DMS79 treated with DMSO at 0.1 percent for 48 hours (cell line): Measurements from ENCODE around the gene RAB44.
"Not testable (repeated sequence)": the region's sequence is repeated elsewhere in the genome, so short reads cannot be mapped to it uniquely, and the experiment has no call there.

Source experiments
- DNase-seq: peaks from one replicate; lab custom pipeline; 2025; lab: John Stamatoyannopoulos, UW

Gene RAB44

DNA sequence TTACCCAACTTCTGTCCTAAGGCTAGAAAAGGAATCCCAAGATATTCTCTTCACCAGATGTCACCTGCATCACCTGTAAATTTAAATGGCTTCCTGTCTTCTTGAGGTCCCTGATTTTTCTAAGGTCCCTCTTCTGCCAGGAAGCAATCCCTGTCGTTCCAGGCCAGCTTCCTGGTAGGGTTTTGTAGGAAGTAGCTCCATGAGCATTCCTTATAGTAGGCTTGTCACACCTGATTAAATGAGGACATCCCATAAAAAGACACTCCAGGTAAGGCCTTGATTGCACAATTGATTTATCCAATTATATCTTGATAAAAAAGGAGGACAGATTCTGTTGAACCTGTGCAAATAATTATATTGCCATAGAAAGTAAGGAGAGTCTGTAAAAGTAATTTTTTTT is 8.7 kb downstream of the RAB44 start:
- no peak for DNase-seq

GRCh38 chr6:36712816-36713215 is 15.2 kb downstream of the RAB44 start:
- DNase-seq, result no peak

DNA sequence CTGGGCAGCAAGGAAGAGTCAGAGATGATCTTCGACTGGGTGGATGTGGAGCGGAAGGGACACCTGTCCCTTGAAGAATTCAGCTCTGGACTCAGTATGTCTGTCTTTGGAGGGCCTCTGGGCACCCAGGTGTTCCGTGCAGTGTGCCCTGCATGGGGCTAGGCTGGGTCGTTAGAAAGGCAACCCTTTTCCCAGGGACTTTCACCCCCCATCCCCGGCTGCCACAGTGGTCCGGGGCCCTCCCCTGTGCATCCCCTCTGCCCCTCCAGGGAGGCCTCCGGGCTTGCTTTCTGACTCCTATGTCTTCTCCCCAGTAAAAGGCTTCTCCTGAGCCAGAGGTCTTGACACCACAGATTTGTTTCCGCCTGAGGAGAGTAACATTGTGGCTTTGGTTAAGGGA is 16.2 kb downstream of the RAB44 start:
- DNase-seq, result no peak

DNA sequence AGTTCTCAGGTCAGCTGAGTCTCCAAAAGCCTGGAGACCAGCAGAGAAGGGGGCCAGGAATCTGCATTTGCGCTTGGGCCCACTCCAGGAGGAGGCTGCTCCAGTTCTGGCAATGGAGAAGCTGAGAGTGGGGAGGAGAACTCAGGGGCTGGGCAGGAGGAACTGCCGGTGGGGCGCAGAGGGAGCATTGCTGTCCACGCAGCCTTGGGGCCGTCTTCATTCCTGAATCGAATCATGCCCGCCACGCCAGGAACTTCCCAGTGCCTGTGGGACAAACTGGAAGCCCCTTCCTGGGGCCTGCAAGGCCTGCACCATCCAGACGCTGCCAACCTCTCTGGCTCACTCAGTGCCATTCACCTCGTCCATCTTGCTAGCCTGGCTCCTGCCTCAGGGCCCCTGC is 16.9 kb downstream of the RAB44 start:
- no peak for DNase-seq

- DNase-seq, result no peak
Observed at GRCh38 chr6:36715469-36715868, 17.8 kb downstream of the RAB44 start.

DNA sequence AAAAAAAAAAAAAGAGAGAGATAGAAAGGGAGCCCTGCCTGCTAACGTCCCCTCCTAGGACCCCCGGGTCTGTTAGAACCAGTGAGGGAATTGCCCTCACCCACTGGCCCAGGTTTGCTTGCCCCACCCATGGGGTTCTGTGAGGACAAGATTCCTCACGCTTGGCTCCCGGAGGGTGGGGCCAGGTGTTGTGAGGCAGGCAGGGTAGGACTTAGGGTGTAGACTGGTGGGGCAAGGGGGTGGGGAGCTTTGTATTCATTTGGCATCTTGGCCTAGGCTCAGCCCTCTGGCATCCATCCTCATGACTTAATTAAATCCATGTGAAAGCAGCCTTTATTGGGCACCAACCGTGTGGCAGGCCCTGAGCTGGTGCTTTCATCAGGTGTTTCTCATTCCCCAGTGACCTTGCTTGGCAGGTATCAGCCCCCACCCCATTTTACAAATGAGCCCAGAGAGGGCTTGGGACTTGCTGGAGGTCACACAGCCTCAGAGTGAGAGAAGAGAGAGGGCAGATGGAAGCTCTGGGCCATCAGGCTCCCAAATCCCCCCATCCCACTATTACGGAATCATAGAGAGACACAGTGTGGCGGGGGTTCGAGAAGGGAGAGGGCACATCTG is 19.0 kb downstream of the RAB44 start:
- DNase-seq, result no peak

DNA sequence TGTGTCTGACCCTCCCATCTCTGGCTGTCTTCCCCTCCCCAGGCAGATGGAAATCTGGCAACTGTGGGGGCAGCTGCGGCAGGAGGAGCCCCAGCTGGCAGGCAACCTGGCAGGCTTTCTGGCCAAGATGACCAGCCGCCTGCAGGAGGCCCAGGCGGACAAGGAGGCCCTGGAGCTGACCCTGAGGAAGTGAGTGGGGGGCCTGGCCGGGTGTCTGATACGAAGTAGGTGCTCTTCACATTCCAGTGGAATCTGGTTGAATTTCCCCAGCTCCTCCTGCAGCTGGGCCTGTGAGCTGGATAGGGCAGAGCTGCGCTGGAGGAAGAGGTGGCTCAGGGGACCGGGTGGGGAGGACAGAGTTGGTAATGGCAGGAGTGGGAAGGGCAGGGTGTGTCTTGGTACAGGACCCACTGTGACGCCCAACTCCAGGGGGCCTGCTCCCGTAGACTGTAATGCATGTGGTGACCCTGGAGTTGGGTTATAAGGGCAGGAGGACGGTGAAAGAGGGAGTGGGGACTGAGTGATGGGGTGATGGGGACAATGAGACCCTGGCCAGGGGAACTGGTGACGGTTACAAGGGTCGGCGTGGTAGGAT is 19.7 kb downstream of the RAB44 start:
- no peak for DNase-seq

DNA sequence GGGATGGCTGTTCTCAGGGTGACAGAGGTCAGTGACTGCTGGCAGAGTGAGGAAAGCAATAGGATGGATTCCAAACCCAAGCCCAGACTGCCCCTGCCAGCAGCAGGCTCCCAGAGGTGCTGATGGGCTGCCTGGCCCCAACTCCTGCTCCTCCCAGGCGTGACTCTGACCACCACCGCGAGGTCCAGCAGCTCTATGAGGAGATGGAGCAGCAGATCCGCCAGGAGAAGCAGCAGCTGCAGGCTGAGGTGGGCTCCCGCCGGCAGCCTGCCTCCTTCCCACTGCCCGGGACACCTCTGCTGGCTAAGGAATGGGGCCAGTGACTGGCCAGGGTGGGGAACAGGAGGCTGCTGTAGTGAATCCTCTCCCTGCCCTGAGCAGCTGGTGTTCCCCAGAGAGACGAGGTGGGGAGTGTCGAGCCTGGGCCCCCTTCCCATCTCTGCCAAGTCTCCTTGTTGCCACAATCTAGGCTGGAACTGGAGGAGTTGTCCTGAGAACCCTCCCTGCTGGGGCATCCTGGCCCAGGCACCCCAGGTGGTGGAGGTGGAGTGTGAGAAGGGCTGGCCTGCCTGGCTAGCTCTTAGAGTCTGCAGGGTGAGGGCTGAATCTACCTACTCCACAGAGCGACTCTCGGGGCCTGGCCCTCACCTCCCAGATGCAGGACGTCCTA is 20.4 kb downstream of the RAB44 start:
- DNase-seq, result no peak

DNA sequence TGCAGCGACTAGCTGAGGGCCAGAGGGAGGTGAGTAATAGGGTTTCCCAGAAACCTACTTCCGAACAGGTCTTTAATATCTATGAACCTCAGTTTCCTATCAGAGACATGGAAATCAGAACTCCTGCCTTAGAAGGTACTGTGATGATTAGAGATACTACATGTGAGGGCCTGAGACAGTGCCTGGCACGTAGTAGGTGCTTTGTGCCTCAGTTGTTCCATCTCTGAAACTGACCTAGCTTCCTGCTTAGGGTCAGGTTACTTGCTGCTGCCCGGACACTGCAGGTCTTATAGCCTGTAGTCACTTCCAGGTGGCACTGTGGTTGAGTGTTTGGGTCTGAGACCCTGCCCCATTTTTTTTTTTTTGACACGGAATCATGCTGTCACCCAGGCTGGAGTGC is 20.9 kb downstream of the RAB44 start:
- no peak for DNase-seq

DNA sequence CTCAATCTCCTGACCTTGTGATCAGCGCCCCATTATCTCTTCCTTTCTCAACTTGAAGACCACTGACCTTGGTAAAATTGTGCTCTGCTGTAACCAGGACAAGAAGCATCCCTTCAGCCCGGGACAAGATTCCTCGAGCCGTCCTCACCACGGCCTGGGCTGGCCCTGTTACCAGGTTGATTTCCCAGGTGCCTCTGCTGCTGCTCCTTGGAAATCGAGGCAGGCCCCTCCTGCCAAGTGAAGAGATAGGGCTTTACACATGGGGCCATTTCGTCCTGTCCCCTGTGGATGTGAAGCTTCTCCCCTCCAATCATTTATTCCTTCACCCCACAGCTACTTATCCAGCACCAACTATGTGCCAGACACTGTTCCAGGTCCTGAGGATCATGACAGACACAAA is 21.5 kb downstream of the RAB44 start:
- no peak for DNase-seq

DNA sequence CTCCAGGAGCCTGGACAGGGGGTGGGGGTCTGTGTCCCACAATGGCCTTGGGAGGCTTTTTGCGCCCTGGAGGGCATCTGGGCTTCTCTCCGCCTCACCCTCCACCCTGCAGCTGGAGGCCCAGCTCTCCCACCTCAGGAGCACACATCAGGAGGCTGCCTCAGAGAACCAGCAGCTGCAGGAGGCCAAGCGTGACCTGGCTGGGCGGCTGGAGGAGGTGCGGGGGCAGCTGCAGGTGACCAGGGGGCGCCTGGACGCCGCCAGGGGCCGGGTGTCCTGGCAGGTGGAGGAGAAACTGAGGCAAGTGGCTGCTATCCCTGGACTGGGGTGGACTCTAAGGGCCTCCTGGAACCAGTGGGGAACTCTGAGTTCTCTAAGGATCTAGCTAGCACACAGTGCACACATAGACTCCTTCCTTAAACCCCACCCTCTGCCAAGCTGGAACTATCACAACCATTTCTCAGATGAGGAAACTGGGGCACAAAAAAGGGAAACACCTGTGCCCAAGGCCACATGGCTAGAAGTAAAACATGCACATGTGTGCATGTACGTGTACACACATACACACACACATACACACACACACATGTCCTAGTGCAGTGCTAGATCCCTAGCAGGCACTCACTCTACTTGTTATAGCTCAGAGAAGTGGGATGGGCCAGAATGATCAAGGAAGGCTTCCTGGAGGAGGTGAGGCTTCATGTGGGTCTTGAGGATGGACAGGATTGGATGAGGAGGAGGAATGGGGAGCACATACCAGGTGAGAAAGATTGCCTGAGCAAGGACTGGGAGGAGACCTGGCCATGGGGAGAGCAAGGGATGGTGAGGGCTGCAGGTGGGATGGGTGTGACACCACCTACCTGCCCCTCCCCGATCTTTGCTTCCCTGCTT is 22.9 kb downstream of the RAB44 start:
- peak; percentile 16 for DNase-seq

GRCh38 chr6:36721369-36722140 is 23.9 kb downstream of the RAB44 start:
- DNase-seq, result peak; percentile 70

DNA sequence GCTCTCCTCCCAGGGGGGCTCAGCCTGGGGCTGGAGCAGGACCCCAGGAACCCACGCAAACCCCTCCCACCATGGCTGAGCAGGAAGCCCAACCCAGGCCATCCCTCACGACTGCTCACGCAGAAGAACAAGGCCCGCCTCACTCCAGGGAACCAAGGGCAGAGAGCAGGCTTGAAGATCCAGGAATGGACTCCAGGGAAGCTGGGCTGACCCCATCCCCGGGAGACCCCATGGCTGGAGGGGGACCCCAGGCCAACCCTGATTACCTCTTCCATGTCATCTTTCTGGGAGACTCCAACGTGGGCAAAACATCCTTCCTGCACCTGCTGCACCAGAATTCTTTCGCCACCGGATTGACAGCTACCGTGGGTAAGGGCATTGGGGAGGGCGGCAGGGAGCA is 24.7 kb downstream of the RAB44 start:
- no peak for DNase-seq

DNA sequence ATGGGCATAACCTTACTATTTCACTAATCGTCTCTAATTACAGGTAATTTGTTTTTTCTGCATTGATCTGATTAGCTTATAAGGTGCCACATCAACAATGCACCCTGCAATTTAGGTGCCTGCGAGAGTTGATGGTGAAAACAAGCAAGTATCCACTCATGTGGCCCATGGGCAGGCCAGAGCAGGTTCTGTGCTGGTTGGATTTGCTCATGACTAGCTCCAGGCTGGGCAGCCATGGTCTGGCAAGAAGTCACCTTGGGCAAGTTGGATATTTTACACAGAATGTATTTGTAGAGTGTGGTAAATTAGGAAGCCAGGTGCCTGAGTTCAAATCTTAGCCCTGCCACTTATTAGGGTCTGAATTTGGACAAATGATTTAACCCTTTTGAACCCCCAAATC is 25.3 kb downstream of the RAB44 start:
- no peak for DNase-seq

- not testable (repeated sequence) for DNase-seq
Observed at GRCh38 chr6:36723992-36724391, 26.4 kb downstream of the RAB44 start.

DNA sequence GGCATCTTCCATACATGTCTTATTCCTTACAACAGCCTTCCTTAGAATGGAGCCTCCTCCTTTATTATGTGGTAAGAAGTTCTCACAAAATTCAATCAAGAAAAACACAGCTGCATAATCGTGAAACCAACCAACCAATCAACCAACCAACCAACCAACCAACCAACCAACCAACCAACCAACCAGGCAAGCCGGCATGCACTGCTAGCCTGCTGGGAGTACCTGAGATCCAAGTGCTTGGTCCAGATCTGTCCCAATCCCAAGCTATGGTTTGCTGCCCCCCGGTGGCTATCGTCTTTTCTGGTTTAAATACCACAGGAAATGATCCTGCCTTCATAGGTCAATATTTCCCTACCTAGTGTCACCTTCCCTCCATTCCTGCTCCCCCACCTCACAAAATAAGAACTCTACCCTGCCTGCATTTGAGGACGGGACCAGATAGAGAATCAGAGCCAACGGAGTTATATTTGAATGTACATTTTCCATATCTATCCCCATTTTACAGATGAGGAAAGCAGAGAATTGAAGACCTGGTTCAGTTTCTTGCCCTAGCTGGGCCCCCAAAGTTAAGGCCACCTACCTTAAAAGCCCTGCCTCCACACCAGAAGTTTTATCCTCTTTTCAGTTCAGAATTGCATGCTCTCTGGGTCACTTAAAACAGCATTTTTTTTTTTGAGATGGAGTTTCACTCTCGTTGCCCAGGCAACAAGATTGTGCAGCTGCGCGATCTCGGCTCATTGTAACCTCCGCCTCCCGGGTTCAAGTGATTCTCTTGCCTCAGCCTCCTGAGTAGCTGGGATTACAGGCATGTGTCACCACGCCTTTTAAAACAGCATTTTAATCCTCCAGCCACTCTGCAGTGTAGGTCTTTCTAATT is 27.1 kb downstream of the RAB44 start:
- DNase-seq, result peak; percentile 70

GRCh38 chr6:36725581-36725980 is 28.0 kb downstream of the RAB44 start:
- DNase-seq, result no peak

DNA sequence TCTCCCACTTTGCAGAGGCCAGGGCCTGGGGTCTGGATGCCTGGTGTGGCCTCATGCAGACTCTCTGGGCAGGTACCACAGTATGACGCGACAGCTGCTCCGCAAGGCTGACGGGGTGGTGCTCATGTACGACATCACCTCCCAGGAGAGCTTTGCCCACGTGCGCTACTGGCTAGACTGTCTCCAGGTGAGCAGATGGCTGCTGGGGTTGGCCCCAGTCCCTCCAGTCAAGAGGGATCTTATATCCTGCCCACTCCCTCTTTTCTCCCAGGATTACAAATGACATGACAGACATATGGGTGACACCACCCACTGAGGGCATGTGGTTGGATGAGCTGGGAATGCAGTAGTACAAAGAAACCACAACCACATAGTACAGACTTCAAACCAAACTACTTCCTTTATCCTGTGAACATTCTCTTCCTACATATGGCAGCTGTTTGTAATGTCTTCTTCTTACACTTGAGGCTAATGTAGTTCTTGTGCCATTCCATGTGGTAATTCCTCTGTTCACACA is 29.9 kb downstream of the RAB44 start:
- no peak for DNase-seq

DNA sequence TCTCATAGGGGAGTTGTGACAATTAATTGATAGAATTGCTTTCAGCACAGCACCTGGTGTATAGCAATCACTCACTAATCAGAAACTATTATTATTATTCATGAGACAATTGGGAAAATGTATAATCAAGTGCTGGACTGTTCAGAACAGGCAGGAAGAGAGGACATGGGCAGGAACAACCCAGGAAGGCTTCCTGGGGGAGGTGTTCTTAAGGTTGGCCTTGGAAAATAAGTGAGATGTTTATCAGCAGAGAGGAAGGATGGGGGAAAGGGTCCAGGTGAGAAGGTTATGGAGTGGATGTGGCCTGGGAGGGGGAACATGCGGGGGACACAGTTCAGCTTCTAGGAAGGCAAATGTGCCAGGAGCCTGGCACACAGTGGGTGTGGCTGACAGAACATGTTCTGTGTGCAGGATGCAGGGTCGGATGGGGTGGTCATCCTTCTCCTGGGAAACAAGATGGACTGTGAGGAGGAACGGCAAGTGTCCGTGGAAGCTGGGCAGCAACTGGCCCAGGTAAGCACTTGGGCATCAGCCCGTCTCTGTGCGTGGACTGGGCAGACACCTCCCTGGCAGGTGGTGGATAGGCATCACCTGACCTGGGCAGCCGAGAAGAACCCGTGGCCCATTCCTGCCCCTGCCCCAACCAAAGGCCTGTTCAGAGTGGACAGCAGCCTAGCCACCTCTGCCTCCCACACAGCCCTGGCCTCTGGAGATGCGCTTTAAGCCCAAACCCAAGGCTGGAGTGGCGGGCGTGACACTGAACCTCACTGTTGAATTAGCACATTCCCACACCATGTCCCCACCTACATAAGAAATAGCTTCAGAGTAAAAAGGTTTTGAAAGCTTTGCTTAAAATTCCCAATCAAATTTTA is 30.9 kb downstream of the RAB44 start:
- DNase-seq, result no peak

DNA sequence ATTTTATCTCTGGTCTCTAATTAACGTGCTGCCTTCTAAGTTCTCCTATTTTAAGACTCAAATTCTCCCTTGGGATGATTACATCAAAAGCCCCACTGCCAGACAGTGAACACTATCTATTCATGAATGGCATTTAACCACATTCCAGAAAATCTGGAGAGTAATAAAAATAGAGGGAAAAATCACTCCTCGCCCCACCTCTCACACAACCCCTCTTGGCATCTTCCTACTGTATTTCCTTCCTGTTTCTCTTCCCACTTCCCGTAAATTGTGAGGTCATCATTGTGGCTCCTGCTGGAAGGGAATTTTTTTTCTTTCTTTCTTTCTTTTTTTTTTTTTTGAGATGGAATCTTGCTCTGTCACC is 31.5 kb downstream of the RAB44 start:
- DNase-seq, result no peak
